Measurements from ENCODE around the gene EDAR. TPM values are rescaled to one million over a fixed set of nuclear protein-coding genes. Genes with fewer than 3 reads are reported as not detected.

Gene EDAR
- total RNA-seq, 1 donor from 2014 or later = 1.0 TPM

DNA sequence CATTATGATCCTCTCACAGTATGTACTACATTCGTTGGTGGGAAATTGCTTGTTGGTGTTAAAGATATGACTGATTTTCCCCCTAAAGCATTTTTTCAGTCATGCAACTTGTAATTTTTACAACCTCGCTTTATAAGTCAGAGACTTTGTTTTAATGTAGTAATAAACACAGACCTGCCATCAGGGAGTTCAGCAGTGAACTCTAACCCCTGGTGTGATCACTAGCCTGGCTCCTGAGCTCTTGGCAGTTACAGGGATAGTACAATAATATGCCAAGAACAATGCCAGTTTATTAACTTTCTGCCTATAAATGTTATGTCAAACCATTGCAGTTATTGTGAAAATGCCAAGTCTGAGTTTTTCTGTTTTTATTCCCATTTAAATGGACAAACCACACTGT, 93.8 kb downstream of the EDAR start:
- TF ChIP-seq, protein P1, sequence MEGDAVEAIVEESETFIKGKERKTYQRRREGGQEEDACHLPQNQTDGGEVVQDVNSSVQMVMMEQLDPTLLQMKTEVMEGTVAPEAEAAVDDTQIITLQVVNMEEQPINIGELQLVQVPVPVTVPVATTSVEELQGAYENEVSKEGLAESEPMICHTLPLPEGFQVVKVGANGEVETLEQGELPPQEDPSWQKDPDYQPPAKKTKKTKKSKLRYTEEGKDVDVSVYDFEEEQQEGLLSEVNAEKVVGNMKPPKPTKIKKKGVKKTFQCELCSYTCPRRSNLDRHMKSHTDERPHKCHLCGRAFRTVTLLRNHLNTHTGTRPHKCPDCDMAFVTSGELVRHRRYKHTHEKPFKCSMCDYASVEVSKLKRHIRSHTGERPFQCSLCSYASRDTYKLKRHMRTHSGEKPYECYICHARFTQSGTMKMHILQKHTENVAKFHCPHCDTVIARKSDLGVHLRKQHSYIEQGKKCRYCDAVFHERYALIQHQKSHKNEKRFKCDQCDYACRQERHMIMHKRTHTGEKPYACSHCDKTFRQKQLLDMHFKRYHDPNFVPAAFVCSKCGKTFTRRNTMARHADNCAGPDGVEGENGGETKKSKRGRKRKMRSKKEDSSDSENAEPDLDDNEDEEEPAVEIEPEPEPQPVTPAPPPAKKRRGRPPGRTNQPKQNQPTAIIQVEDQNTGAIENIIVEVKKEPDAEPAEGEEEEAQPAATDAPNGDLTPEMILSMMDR (conservative IDR thresholded peaks at IDR 0.05; ENCODE audit: low read depth, low read length) = no peak
- no peak overlapping the region for H3K4me3 ChIP-seq (ENCODE audit: low read depth, low read length)
- DNase-seq (ENCODE audit: low read depth) = no peak

GRCh38 chr2:108894766-108895165, 94.3 kb downstream of the EDAR start:
- H3K4me3 ChIP-seq (ENCODE audit: low read depth, low read length) = no peak overlapping the region
- DNase-seq (ENCODE audit: low read depth) = no peak
- TF ChIP-seq, protein P1 (conservative IDR thresholded peaks at IDR 0.05; ENCODE audit: low read depth, low read length) = no peak

DNA sequence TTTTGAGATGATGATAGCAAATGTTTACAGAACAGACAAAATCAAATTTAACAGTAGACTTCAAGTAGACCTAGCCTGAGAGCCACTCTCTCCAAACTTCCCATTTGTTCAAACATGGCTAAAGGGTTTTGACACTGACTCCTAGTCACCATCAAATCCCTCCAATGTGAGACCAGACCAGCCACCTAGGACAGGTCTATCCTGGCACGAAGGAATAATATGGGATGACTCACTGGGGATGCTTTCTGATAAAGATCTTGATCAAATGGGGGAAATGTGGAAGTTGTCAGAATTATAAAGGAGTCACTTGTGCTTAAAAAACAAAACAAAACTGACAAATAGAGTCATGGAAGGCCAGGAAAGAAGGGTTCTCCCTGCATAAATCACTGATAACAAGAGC, 95.7 kb downstream of the EDAR start:
- DNase-seq (ENCODE audit: low read depth) = no peak
- TF ChIP-seq, protein P1 (conservative IDR thresholded peaks at IDR 0.05; ENCODE audit: low read depth, low read length) = no peak
- no peak overlapping the region for H3K4me3 ChIP-seq (ENCODE audit: low read depth, low read length)

DNA sequence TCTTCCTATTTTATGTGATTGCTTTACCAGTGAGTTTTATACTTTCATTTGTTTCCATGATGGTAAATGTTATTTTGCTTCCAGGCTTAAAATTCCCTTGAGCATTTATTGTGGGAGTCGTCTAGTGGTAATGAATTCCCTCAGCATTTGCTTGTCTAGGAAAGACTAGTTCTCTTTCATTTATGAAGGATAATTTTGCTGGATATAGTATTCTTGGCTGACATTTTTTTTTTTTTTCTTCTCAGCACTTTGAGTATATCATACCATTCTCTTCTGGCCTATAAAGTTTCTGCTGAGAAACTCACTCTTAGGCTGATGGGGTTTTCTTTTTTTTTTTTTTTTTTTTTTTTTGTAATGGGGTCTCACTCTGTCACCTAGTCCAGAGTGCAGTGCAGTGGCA, 99.1 kb downstream of the EDAR start:
- TF ChIP-seq, protein P1 (conservative IDR thresholded peaks at IDR 0.05; ENCODE audit: low read depth, low read length) = no peak
- DNase-seq (ENCODE audit: low read depth) = no peak
- no peak overlapping the region for H3K4me3 ChIP-seq (ENCODE audit: low read depth, low read length)

DNA sequence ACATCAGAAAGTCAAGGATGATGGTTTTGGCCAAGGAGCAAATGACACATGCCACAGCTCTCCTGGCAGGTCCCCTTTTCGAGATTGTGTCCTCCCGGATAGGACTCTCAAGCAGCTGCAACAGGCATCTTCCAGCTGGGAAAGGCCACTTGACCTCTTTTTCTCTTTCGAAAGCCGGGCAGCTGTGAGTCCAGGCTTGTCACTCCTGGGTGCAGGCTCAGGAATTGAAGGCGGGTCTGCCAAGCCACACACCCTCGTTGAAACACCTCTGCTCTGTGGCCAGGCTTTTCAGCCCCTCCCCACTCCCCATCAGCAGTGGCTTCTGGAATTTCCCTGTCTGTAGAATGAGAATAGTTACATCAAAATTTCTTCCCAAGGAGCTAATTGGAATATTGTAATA, 104.4 kb downstream of the EDAR start:
- H3K4me3 ChIP-seq (ENCODE audit: low read depth, low read length) = no peak overlapping the region
- no peak for DNase-seq (ENCODE audit: low read depth)
- TF ChIP-seq, protein P1 (conservative IDR thresholded peaks at IDR 0.05; ENCODE audit: low read depth, low read length) = no peak

GRCh38 chr2:108878276-108878675, 110.7 kb downstream of the EDAR start:
- TF ChIP-seq, protein P1 (conservative IDR thresholded peaks at IDR 0.05; ENCODE audit: low read depth, low read length) = no peak
- H3K4me3 ChIP-seq (ENCODE audit: low read depth, low read length) = no peak overlapping the region
- DNase-seq (ENCODE audit: low read depth) = no peak

- H3K4me3 ChIP-seq (ENCODE audit: low read depth, low read length) = no peak overlapping the region
- no peak for DNase-seq (ENCODE audit: low read depth)
- TF ChIP-seq, protein P1 (conservative IDR thresholded peaks at IDR 0.05; ENCODE audit: low read depth, low read length) = peak; percentile 14
Measured at GRCh38 chr2:108877506-108877905, 111.5 kb downstream of the EDAR start.

All from epithelial cell of proximal tubule (primary cell).